ENCODE measurements around the gene ESYT2. TPM values are rescaled to one million over a fixed set of nuclear protein-coding genes. Genes with fewer than 3 reads are reported as not detected.

ESYT2 gene
- polyA plus RNA-seq, 2 donors = 25.4 to 28.9 TPM

DNA sequence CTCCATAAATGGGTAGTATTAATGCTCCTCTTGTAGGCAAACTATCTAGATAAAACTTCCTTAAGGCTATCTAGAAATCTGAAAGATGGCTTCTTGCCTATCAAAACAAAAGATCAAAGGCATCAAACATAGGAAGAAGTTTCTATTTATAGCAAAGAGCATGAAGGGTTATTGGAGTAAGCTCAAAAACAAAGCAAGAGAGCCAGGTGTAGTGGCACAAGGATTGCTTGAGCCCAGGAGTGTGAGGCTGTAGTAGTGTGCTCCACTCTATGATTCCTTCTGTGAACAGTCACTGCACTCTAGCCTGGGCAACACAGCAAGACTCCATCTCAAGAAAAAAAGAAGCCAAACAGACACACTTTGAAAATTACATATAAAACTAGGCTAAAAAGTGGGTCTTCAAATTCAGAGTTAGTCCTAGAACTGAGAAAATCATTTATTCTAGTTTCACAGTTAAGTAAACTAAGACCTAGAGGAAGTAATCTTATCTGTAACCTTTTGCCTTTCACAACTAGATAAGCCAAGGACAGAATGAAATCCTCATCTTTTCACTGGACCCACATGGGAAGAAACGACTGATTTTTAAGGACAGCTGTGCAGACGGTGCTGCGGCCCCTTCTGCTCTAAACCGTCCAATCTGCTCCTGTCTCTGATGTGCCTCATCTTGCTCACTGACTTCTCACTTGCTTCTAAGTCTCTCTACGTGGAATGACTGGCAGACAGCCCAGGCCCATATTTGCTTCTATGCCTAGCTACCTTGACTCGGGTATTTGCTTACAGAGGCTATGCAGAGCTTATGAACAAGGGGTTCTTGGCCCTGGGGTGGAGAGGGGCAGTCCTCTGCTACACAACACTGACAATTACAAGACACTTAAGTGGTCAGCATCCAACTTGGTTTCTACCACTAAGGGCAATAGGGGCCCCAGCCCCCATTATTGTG is 50.0 kb downstream of the ESYT2 start:
- H3K9me3 ChIP-seq (ENCODE audit: control insufficient read depth in 2 of 2, insufficient read depth in 1 of 2, low read depth in 1 of 2, low read length in 1 of 2) = peaks cover 0 to 3% of the 10 kb centered on the region in 2 donors
- WGBS, 2 donors = 58 to 63% methylated on average over 6 of the region's 6 CpGs
- no peak overlapping the region for H3K4me3 ChIP-seq (ENCODE audit: low read depth in 1 of 2, low read length in 2 of 2)
- H3K36me3 ChIP-seq (ENCODE audit: control insufficient read depth in 2 of 2, insufficient read depth in 2 of 2, low read length in 1 of 2) = peaks cover 13 to 40% of the 10 kb centered on the region in 2 donors
- H3K27me3 ChIP-seq (ENCODE audit: control insufficient read depth in 1 of 2, insufficient read depth in 2 of 2, low read length in 2 of 2) = no peaks in the 10 kb centered on the region
- peak overlapping the region in 1 of 2 donors; percentile 40 for H3K27ac ChIP-seq (ENCODE audit: low read depth in 2 of 2, low read length in 1 of 2)
- peaks cover 5 to 7% of the 10 kb centered on the region in 2 donors for H3K4me1 ChIP-seq (ENCODE audit: control insufficient read depth in 2 of 2, insufficient read depth in 2 of 2, low read length in 1 of 2)

DNA sequence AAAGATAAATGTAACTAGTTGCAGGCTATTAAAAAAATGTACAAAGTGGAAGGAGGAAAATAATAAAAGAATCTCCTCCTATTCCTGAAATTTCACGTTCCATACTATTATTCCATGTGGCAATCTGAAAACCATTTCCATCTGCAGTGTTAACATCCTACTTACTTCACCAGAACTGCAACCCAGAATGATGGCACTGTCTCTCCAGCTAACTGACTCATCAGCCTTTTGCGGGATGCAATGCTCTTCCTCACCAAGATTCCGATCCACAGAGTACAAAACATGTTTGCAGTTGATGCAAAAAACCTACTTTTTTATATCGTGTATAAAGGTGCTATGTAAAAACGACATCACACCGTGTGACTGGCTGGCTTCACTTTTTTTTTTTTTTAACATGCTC is 50.8 kb downstream of the ESYT2 start:
- H3K4me3 ChIP-seq (ENCODE audit: low read depth in 1 of 2, low read length in 2 of 2) = no peak overlapping the region
- 76 to 82% methylated on average over 6 of the region's 6 CpGs for WGBS, 2 donors
- peaks cover 13 to 31% of the 10 kb centered on the region in 2 donors for H3K36me3 ChIP-seq (ENCODE audit: control insufficient read depth in 2 of 2, insufficient read depth in 2 of 2, low read length in 1 of 2)
- H3K9me3 ChIP-seq (ENCODE audit: control insufficient read depth in 2 of 2, insufficient read depth in 1 of 2, low read depth in 1 of 2, low read length in 1 of 2) = peaks cover 0 to 3% of the 10 kb centered on the region in 2 donors
- H3K27me3 ChIP-seq (ENCODE audit: control insufficient read depth in 1 of 2, insufficient read depth in 2 of 2, low read length in 2 of 2) = no peaks in the 10 kb centered on the region
- H3K4me1 ChIP-seq (ENCODE audit: control insufficient read depth in 2 of 2, insufficient read depth in 2 of 2, low read length in 1 of 2) = peaks cover 0 to 3% of the 10 kb centered on the region in 2 donors
- no peak overlapping the region for H3K27ac ChIP-seq (ENCODE audit: low read depth in 2 of 2, low read length in 1 of 2)

DNA sequence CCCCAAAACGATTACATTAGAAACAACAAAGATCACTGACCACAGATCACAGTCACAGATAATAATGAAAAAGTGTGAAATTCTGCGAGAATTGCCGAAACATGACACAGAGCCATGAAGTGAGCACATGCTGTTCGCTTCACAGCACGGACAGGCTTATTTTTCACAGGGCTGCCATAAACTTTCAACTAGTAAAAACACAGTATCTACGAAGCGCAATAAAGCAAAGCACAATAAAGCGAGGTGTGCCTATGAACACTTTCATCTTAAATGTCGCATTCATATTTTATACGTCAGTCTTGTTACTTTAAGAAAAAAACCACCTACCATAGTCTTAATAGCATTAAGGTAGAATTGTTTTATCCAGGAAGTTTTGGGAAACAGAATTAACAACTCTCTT is 51.5 kb downstream of the ESYT2 start:
- Histone ChIP-seq H3K36me3 (ENCODE audit: control insufficient read depth in 2 of 2, insufficient read depth in 2 of 2, low read length in 1 of 2) (peaks cover 12 to 30% of the 10 kb centered on the region in 2 donors), H3K9me3 (ENCODE audit: control insufficient read depth in 2 of 2, insufficient read depth in 1 of 2, low read depth in 1 of 2, low read length in 1 of 2) (peaks cover 0 to 3% of the 10 kb centered on the region in 2 donors), H3K27ac (ENCODE audit: low read depth in 2 of 2, low read length in 1 of 2) (peak overlapping the region in 1 of 2 donors; percentile 24), H3K4me1 (ENCODE audit: control insufficient read depth in 2 of 2, insufficient read depth in 2 of 2, low read length in 1 of 2) (peaks cover 0 to 2% of the 10 kb centered on the region in 2 donors), H3K4me3 (ENCODE audit: low read depth in 1 of 2, low read length in 2 of 2) (no peak overlapping the region), H3K27me3 (ENCODE audit: control insufficient read depth in 1 of 2, insufficient read depth in 2 of 2, low read length in 2 of 2) (no peaks in the 10 kb centered on the region)
- WGBS, 2 donors = 83 to 90% methylated on average over 10 of the region's 10 CpGs

DNA sequence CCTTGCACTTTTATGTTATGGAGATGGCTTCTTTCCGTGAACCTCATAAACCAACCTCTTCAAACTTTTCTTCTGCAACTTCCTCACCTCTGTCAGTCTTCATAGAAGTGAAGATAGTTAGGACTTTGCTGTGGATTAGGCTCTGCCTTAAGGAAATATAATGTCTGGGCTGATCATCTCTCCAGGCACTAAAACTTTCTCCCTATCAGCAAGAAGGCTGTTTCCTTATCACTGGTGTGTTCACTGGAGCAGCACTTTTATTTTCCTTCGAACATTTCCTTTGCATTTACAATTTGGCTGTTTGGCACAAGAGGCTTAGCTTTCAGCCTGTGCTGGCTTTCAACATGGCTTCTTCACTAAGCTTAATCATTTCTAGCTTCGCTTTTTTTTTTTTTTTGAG is 52.8 kb downstream of the ESYT2 start:
- no peak overlapping the region for H3K27ac ChIP-seq (ENCODE audit: low read depth in 2 of 2, low read length in 1 of 2)
- no peaks in the 10 kb centered on the region for H3K4me1 ChIP-seq (ENCODE audit: control insufficient read depth in 2 of 2, insufficient read depth in 2 of 2, low read length in 1 of 2)
- 88 to 92% methylated on average over 3 of the region's 3 CpGs for WGBS, 2 donors
- H3K4me3 ChIP-seq (ENCODE audit: low read depth in 1 of 2, low read length in 2 of 2) = no peak overlapping the region
- H3K36me3 ChIP-seq (ENCODE audit: control insufficient read depth in 2 of 2, insufficient read depth in 2 of 2, low read length in 1 of 2) = peaks cover 11 to 19% of the 10 kb centered on the region in 2 donors
- H3K27me3 ChIP-seq (ENCODE audit: control insufficient read depth in 1 of 2, insufficient read depth in 2 of 2, low read length in 2 of 2) = no peaks in the 10 kb centered on the region
- H3K9me3 ChIP-seq (ENCODE audit: control insufficient read depth in 2 of 2, insufficient read depth in 1 of 2, low read depth in 1 of 2, low read length in 1 of 2) = peaks cover 0 to 2% of the 10 kb centered on the region in 2 donors

DNA sequence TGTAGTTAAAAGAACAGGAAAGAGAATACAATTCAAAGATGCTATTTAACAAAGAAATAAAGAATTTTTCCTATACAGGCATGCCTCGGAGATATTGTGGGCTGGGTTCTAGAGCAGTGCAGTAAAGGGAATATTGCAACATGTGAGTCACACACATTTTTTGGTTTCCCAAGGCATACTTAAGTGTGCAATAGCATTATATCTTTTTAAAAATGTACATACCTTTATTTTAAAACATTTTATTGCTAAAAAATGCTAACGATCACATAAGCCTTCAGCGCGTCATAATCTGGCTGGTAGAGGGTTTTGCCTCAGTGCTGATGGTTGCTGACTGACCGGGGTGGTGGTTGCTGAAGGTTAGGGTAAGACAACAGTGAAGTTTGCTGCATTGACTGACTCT is 54.4 kb downstream of the ESYT2 start:
- whole genome bisulfite sequencing, 2 donors = 95% methylated on average over 5 of the region's 5 CpGs
- peaks cover 11 to 12% of the 10 kb centered on the region in 2 donors for H3K36me3 ChIP-seq (ENCODE audit: control insufficient read depth in 2 of 2, insufficient read depth in 2 of 2, low read length in 1 of 2)
- no peak overlapping the region for H3K4me3 ChIP-seq (ENCODE audit: low read depth in 1 of 2, low read length in 2 of 2)
- no peaks in the 10 kb centered on the region for H3K4me1 ChIP-seq (ENCODE audit: control insufficient read depth in 2 of 2, insufficient read depth in 2 of 2, low read length in 1 of 2)
- no peaks in the 10 kb centered on the region for H3K27me3 ChIP-seq (ENCODE audit: control insufficient read depth in 1 of 2, insufficient read depth in 2 of 2, low read length in 2 of 2)
- H3K27ac ChIP-seq (ENCODE audit: low read depth in 2 of 2, low read length in 1 of 2) = no peak overlapping the region
- H3K9me3 ChIP-seq (ENCODE audit: control insufficient read depth in 2 of 2, insufficient read depth in 1 of 2, low read depth in 1 of 2, low read length in 1 of 2) = no peaks in the 10 kb centered on the region

DNA sequence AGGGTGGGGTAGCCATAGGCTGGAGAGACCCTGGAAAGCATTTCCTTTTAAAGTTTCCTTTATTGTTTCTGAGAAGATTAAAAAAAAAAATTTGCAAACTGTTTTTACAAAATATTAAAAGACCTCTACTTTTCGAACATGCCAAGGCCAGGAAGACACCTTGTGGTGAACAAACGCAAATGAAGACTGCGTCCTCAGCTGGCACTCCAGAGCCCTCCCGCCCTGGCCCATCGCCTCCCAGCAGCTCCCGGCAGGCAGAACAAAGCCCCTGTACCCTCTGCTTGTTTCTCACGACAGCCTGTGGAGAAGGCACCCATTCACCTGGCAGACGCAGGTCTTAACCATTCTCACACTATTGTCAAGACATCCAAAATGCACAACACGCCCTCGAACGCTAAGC is 56.4 kb downstream of the ESYT2 start:
- no peaks in the 10 kb centered on the region for H3K9me3 ChIP-seq (ENCODE audit: control insufficient read depth in 2 of 2, insufficient read depth in 1 of 2, low read depth in 1 of 2, low read length in 1 of 2)
- H3K36me3 ChIP-seq (ENCODE audit: control insufficient read depth in 2 of 2, insufficient read depth in 2 of 2, low read length in 1 of 2) = peaks cover 11 to 14% of the 10 kb centered on the region in 2 donors
- 90 to 91% methylated on average over 11 of the region's 11 CpGs for WGBS, 2 donors
- H3K27ac ChIP-seq (ENCODE audit: low read depth in 2 of 2, low read length in 1 of 2) = peak overlapping the region in 1 of 2 donors; percentile 13
- no peaks in the 10 kb centered on the region for H3K27me3 ChIP-seq (ENCODE audit: control insufficient read depth in 1 of 2, insufficient read depth in 2 of 2, low read length in 2 of 2)
- H3K4me3 ChIP-seq (ENCODE audit: low read depth in 1 of 2, low read length in 2 of 2) = no peak overlapping the region
- no peaks in the 10 kb centered on the region for H3K4me1 ChIP-seq (ENCODE audit: control insufficient read depth in 2 of 2, insufficient read depth in 2 of 2, low read length in 1 of 2)

DNA sequence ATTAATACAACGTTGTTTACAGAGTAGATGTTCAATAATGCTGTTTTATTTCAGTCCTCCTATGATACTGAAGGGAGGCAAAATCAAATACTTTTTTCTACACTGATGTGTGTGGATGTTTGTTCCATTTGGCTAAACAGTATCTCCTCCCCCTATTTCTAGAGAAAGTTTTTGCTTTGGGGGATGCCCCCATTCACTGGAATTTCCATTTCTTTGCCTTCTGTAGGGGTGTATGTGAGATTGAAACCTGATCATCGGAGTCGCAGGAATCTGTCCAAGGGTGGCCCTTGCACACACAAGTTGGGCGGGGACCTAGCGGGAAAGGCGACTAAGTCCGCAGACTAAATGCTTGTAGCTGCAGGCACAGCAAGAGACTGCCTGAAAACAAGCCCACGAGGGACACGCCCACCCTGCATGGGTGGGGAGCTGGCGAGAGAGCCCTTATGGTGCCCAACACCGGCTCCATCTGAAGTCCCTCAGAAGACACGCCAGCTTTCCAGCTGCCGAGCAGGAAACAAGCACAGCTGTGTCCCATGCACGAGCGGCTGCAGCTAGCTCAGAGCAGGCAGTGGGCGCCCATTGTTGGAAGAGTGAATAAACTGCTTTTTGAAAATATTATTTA is 58.0 kb downstream of the ESYT2 start:
- H3K27me3 ChIP-seq (ENCODE audit: control insufficient read depth in 1 of 2, insufficient read depth in 2 of 2, low read length in 2 of 2) = no peaks in the 10 kb centered on the region
- no peak overlapping the region for H3K4me3 ChIP-seq (ENCODE audit: low read depth in 1 of 2, low read length in 2 of 2)
- H3K4me1 ChIP-seq (ENCODE audit: control insufficient read depth in 2 of 2, insufficient read depth in 2 of 2, low read length in 1 of 2) = no peaks in the 10 kb centered on the region
- WGBS, 2 donors = 81 to 83% methylated on average over 16 of the region's 16 CpGs
- H3K9me3 ChIP-seq (ENCODE audit: control insufficient read depth in 2 of 2, insufficient read depth in 1 of 2, low read depth in 1 of 2, low read length in 1 of 2) = no peaks in the 10 kb centered on the region
- H3K36me3 ChIP-seq (ENCODE audit: control insufficient read depth in 2 of 2, insufficient read depth in 2 of 2, low read length in 1 of 2) = peaks cover 11 to 17% of the 10 kb centered on the region in 2 donors
- no peak overlapping the region for H3K27ac ChIP-seq (ENCODE audit: low read depth in 2 of 2, low read length in 1 of 2)

DNA sequence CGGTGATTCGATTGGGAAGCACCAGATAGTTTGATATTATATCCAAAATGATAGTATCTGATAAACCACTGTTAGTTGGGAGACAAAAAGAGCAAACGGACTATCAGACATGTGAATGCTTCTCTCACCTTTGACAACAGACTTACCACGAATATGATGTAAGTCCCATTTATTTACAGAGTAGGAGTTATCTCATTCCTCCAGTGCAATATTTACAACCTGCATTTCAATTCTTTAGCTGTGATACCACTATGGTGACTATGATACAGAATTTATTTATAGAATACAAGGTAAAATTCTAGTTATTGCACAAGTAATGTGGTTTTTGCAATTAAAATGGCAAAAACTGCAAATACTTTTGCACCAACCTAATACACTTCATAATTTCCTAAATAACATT is 61.6 kb downstream of the ESYT2 start:
- no peaks in the 10 kb centered on the region for H3K9me3 ChIP-seq (ENCODE audit: control insufficient read depth in 2 of 2, insufficient read depth in 1 of 2, low read depth in 1 of 2, low read length in 1 of 2)
- no peaks in the 10 kb centered on the region for H3K4me1 ChIP-seq (ENCODE audit: control insufficient read depth in 2 of 2, insufficient read depth in 2 of 2, low read length in 1 of 2)
- no peak overlapping the region for H3K4me3 ChIP-seq (ENCODE audit: low read depth in 1 of 2, low read length in 2 of 2)
- no peak overlapping the region for H3K27ac ChIP-seq (ENCODE audit: low read depth in 2 of 2, low read length in 1 of 2)
- 74 to 79% methylated on average over 4 of the region's 4 CpGs for WGBS, 2 donors
- H3K27me3 ChIP-seq (ENCODE audit: control insufficient read depth in 1 of 2, insufficient read depth in 2 of 2, low read length in 2 of 2) = no peaks in the 10 kb centered on the region
- peaks cover 9 to 20% of the 10 kb centered on the region in 2 donors for H3K36me3 ChIP-seq (ENCODE audit: control insufficient read depth in 2 of 2, insufficient read depth in 2 of 2, low read length in 1 of 2)

DNA sequence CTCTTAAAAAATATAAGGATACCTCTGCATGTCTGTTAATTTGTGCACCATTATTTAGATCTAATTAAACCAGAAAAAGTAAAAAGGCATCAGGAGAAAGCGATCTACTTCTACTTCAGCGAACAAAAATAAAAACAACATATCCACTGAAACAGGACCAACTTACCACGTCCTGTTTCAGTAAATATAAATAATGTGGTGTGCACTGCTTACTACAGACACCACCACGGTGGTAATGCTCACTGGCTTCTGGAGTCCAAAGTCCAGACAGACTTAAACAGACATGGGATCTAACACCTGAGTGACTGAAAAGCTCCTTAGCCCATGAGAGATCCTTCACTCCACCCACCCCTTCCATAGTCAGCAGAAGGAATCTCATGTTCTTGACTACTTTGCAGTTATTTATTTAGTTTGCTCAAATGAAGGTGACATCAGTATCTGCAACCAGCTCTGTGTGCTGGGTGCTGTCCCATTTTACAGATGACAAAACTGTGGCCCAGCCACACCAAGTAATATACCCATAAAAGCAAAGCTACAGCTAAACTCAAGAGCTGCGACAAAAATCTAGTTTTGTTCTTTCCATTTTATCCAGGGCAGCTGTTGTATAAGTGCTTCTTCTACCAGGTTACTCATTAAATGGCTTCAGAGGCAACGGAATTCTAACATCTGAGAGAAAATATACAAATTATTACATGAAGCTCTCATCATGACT is 62.6 kb downstream of the ESYT2 start:
- WGBS, 2 donors = 75 to 84% methylated on average over 6 of the region's 6 CpGs
- H3K4me3 ChIP-seq (ENCODE audit: low read depth in 1 of 2, low read length in 2 of 2) = no peak overlapping the region
- H3K36me3 ChIP-seq (ENCODE audit: control insufficient read depth in 2 of 2, insufficient read depth in 2 of 2, low read length in 1 of 2) = peaks cover 9 to 23% of the 10 kb centered on the region in 2 donors
- no peaks in the 10 kb centered on the region for H3K4me1 ChIP-seq (ENCODE audit: control insufficient read depth in 2 of 2, insufficient read depth in 2 of 2, low read length in 1 of 2)
- no peaks in the 10 kb centered on the region for H3K27me3 ChIP-seq (ENCODE audit: control insufficient read depth in 1 of 2, insufficient read depth in 2 of 2, low read length in 2 of 2)
- no peaks in the 10 kb centered on the region for H3K9me3 ChIP-seq (ENCODE audit: control insufficient read depth in 2 of 2, insufficient read depth in 1 of 2, low read depth in 1 of 2, low read length in 1 of 2)
- no peak overlapping the region for H3K27ac ChIP-seq (ENCODE audit: low read depth in 2 of 2, low read length in 1 of 2)
